Brain microvascular endothelial cell (primary cell): ENCODE measurements around the gene RAB11FIP4.

Source experiments
- DNase-seq: peaks from one replicate; pipeline ENCODE4 v3.0.0-alpha.2; 2020
- H3K27ac ChIP-seq: fragments of 250-450 bp; sonication (Bioruptor Pico); 2 replicates; pipeline ENCODE4 v1.5.1; 2020; ENCODE audit warnings: mild to moderate bottlenecking, moderate library complexity
- H3K27me3 ChIP-seq: fragments of 250-450 bp; sonication (Bioruptor Pico); replicated peaks from 2 replicates; pipeline ENCODE4 v1.5.1; 2020; ENCODE audit warnings: mild to moderate bottlenecking
- H3K36me3 ChIP-seq: fragments of 250-450 bp; sonication (Bioruptor Pico); replicated peaks from 2 replicates; pipeline ENCODE4 v1.5.1; 2020; ENCODE audit warnings: mild to moderate bottlenecking
- H3K4me3 ChIP-seq: 2 replicates; pipeline ENCODE4 v1.5.1; 2011; ENCODE audit warnings: low read depth, mild to moderate bottlenecking, control low read depth, low read length, moderate library complexity
- CTCF ChIP-seq: IDR thresholded peaks from 2 replicates; pipeline ENCODE4 v1.5.1; 2011; ENCODE audit warnings: low read depth, mild to moderate bottlenecking, moderate library complexity, low read length, control low read depth, inconsistent platforms; ENCODE audit errors: missing control alignments
- in situ Hi-C: cut with HindIII; loops from 2 replicates; pipeline ENCODE4 v1.10.0; 2017; ENCODE audit warnings: low sequenced_read_pairs, low pct_ligation_motif_present

The RAB11FIP4 gene

GRCh38 chr17:31385428-31386285, 5.8 kb upstream of the RAB11FIP4 start:
- DNase-seq: no peak
- TF ChIP-seq CTCF: no peak
- Histone ChIP-seq H3K36me3 (peaks cover 4% of the 10 kb centered on the region), H3K27me3 (peaks cover 8% of the 10 kb centered on the region), H3K27ac (no peak overlapping the region), H3K4me3 (no peak overlapping the region)
- in situ Hi-C loops: no loop called here

GRCh38 chr17:31386542-31387075, 4.9 kb upstream of the RAB11FIP4 start:
- Histone ChIP-seq H3K36me3 (peaks cover 4% of the 10 kb centered on the region), H3K27ac (no peak overlapping the region), H3K4me3 (no peak overlapping the region), H3K27me3 (peaks cover 8% of the 10 kb centered on the region)
- in situ Hi-C loops: no loop called here
- no peak for TF ChIP-seq CTCF
- DNase-seq: no peak

- DNase-seq: no peak
- no peak for TF ChIP-seq CTCF
- H3K36me3 ChIP-seq: peaks cover under 1% of the 10 kb centered on the region
- peaks cover 13% of the 10 kb centered on the region for H3K27me3 ChIP-seq
- in situ Hi-C loops: no loop called here
- H3K4me3 ChIP-seq: no peak overlapping the region
- no peak overlapping the region for H3K27ac ChIP-seq
Measured at GRCh38 chr17:31387438-31387837, 4.0 kb upstream of the RAB11FIP4 start.

GRCh38 chr17:31388351-31388750, 3.1 kb upstream of the RAB11FIP4 start:
- in situ Hi-C loops: no loop called here
- Histone ChIP-seq H3K4me3 (no peak overlapping the region), H3K36me3 (no peaks in the 10 kb centered on the region), H3K27me3 (peaks cover 18% of the 10 kb centered on the region), H3K27ac (no peak overlapping the region)
- no peak for TF ChIP-seq CTCF
- DNase-seq: no peak

GRCh38 chr17:31388770-31389656, 2.5 kb upstream of the RAB11FIP4 start:
- no peak for DNase-seq
- TF ChIP-seq CTCF: peak; percentile 90
- H3K4me3 ChIP-seq: no peak overlapping the region
- peaks cover 18% of the 10 kb centered on the region for H3K27me3 ChIP-seq
- no peaks in the 10 kb centered on the region for H3K36me3 ChIP-seq
- H3K27ac ChIP-seq: no peak overlapping the region
- in situ Hi-C loops: no loop called here
